T-helper 2 cell treated with Interferon-gamma antibody and Interleukin-4, amounts not matched to agents 5 μg/mL and 100 μg/mL, for 36 hours (primary cell): ENCODE measurements around the gene MAF.

Experiments
- DNase-seq: peaks from one replicate; pipeline ENCODE4 v3.0.0; 2021; ENCODE audit warnings: low spot score
- H3K27ac Mint-ChIP-seq: one replicate; pipeline ENCODE4 v1.8.0; 2021; ENCODE audit warnings: mild to moderate bottlenecking, mixed read lengths
- H3K27me3 Mint-ChIP-seq: one replicate; pipeline ENCODE4 v1.8.0; 2021; ENCODE audit warnings: low read depth, mixed read lengths
- H3K36me3 Mint-ChIP-seq: one replicate; pipeline ENCODE4 v1.8.0; 2021; ENCODE audit warnings: low read depth, mixed read lengths
- H3K4me1 Mint-ChIP-seq: one replicate; pipeline ENCODE4 v1.8.0; 2021; ENCODE audit warnings: low read depth, mixed read lengths
- H3K4me3 Mint-ChIP-seq: one replicate; pipeline ENCODE4 v1.8.0; 2022; ENCODE audit warnings: mild to moderate bottlenecking, moderate library complexity, mixed read lengths
- H3K9me3 Mint-ChIP-seq: one replicate; pipeline ENCODE4 v1.8.0; 2021; ENCODE audit warnings: mixed read lengths

MAF gene

GRCh38 chr16:79562166-79562823 lies 38.2 kb downstream of the MAF start:
- Mint-ChIP-seq H3K4me3 (no peak overlapping the region), H3K9me3 (no peaks in the 10 kb centered on the region), H3K27ac (no peak overlapping the region), H3K36me3 (no peaks in the 10 kb centered on the region), H3K27me3 (peaks cover 11% of the 10 kb centered on the region), H3K4me1 (no peaks in the 10 kb centered on the region)
- DNase-seq: no peak

- Mint-ChIP-seq H3K27me3 (peaks cover 16% of the 10 kb centered on the region), H3K4me3 (no peak overlapping the region), H3K4me1 (no peaks in the 10 kb centered on the region), H3K36me3 (no peaks in the 10 kb centered on the region), H3K27ac (no peak overlapping the region), H3K9me3 (no peaks in the 10 kb centered on the region)
- no peak for DNase-seq
Observed at GRCh38 chr16:79561729-79562128, 38.8 kb downstream of the MAF start.

GRCh38 chr16:79560923-79561322 lies 39.6 kb downstream of the MAF start:
- Mint-ChIP-seq H3K4me1 (no peaks in the 10 kb centered on the region), H3K36me3 (no peaks in the 10 kb centered on the region), H3K9me3 (peaks cover 7% of the 10 kb centered on the region), H3K27me3 (peaks cover 22% of the 10 kb centered on the region), H3K4me3 (no peak overlapping the region), H3K27ac (no peak overlapping the region)
- DNase-seq: no peak

GRCh38 chr16:79560318-79560717 lies 40.2 kb downstream of the MAF start:
- H3K4me3 Mint-ChIP-seq: no peak overlapping the region
- no peaks in the 10 kb centered on the region for H3K4me1 Mint-ChIP-seq
- peaks cover 22% of the 10 kb centered on the region for H3K27me3 Mint-ChIP-seq
- peaks cover 8% of the 10 kb centered on the region for H3K9me3 Mint-ChIP-seq
- no peaks in the 10 kb centered on the region for H3K36me3 Mint-ChIP-seq
- no peak overlapping the region for H3K27ac Mint-ChIP-seq
- no peak for DNase-seq

- peaks cover 8% of the 10 kb centered on the region for H3K9me3 Mint-ChIP-seq
- no peak overlapping the region for H3K4me3 Mint-ChIP-seq
- peaks cover 22% of the 10 kb centered on the region for H3K27me3 Mint-ChIP-seq
- no peaks in the 10 kb centered on the region for H3K4me1 Mint-ChIP-seq
- no peak overlapping the region for H3K27ac Mint-ChIP-seq
- no peaks in the 10 kb centered on the region for H3K36me3 Mint-ChIP-seq
- no peak for DNase-seq
Observed at GRCh38 chr16:79559532-79559931, 41.0 kb downstream of the MAF start.

GRCh38 chr16:79557421-79557820 lies 43.1 kb downstream of the MAF start:
- Mint-ChIP-seq H3K27me3 (peaks cover 23% of the 10 kb centered on the region), H3K4me1 (no peaks in the 10 kb centered on the region), H3K9me3 (peaks cover 8% of the 10 kb centered on the region), H3K27ac (no peak overlapping the region), H3K36me3 (no peaks in the 10 kb centered on the region), H3K4me3 (no peak overlapping the region)
- no peak for DNase-seq

- Mint-ChIP-seq H3K4me1 (no peaks in the 10 kb centered on the region), H3K27ac (no peak overlapping the region), H3K27me3 (peaks cover 34% of the 10 kb centered on the region), H3K9me3 (peaks cover 8% of the 10 kb centered on the region), H3K36me3 (no peaks in the 10 kb centered on the region), H3K4me3 (no peak overlapping the region)
- no peak for DNase-seq
Observed at GRCh38 chr16:79554912-79555311, 45.6 kb downstream of the MAF start.

- Mint-ChIP-seq H3K4me1 (no peaks in the 10 kb centered on the region), H3K27ac (no peak overlapping the region), H3K36me3 (no peaks in the 10 kb centered on the region), H3K27me3 (peaks cover 39% of the 10 kb centered on the region), H3K9me3 (no peaks in the 10 kb centered on the region), H3K4me3 (no peak overlapping the region)
- no peak for DNase-seq
Observed at GRCh38 chr16:79550373-79550772, 50.2 kb downstream of the MAF start.

GRCh38 chr16:79547085-79547484 lies 53.5 kb downstream of the MAF start:
- Mint-ChIP-seq H3K9me3 (no peaks in the 10 kb centered on the region), H3K4me3 (no peak overlapping the region), H3K4me1 (no peaks in the 10 kb centered on the region), H3K36me3 (no peaks in the 10 kb centered on the region), H3K27ac (no peak overlapping the region), H3K27me3 (peaks cover 32% of the 10 kb centered on the region)
- no peak for DNase-seq
